HEK293T (cell line): ENCODE data around the gene ARAP1.

ENCODE experiments used
- ELF4 ChIP-seq: fragments of 450-650 bp; IDR thresholded peaks from 2 replicates; pipeline ENCODE4 v1.6.1; 2017; ENCODE audit warnings: antibody characterized with exemption
- FOXA1 ChIP-seq: fragments of 450-650 bp; IDR thresholded peaks from 2 replicates; pipeline ENCODE4 v1.6.1; 2016; ENCODE audit warnings: mild to moderate bottlenecking
- FOXK2 ChIP-seq: fragments of 450-650 bp; IDR thresholded peaks from 2 replicates; pipeline ENCODE4 v1.6.1; 2016; ENCODE audit warnings: mild to moderate bottlenecking
- NFRKB ChIP-seq: fragments of 450-650 bp; IDR thresholded peaks from 2 replicates; pipeline ENCODE4 v1.6.1; 2016; ENCODE audit warnings: mild to moderate bottlenecking, moderate library complexity
- TF ChIP-seq, protein P1 (sequence below): fragments of 450-650 bp; IDR thresholded peaks from 2 replicates; pipeline ENCODE4 v1.6.1; 2016

DNA sequence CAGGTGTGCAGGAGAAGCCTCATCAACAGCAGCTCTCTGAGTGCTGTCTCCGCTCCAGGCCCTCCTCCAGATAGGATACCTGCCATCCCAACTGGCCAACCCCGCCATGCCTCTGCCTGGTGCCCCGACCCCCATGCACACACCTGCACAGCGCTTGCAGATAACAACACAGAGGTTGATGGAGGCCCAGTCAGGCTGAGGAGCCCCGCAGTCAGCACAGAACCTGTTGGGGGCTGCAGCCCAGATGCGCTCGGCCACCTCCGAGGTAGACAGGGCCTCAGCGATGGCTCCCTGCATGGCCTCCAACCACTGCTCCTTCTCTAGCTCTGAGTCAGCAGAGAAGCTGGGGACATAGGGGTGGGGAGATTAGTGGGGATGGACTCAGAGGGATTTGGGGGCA lies 45.2 kb downstream of the ARAP1 start:
- no peak for TF ChIP-seq ELF4
- no peak for TF ChIP-seq NFRKB
- no peak for TF ChIP-seq FOXK2
- TF ChIP-seq, protein P1, sequence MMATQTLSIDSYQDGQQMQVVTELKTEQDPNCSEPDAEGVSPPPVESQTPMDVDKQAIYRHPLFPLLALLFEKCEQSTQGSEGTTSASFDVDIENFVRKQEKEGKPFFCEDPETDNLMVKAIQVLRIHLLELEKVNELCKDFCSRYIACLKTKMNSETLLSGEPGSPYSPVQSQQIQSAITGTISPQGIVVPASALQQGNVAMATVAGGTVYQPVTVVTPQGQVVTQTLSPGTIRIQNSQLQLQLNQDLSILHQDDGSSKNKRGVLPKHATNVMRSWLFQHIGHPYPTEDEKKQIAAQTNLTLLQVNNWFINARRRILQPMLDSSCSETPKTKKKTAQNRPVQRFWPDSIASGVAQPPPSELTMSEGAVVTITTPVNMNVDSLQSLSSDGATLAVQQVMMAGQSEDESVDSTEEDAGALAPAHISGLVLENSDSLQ = no peak
- no peak for TF ChIP-seq FOXA1
